GM12874 (cell line): ENCODE measurements around the gene PAFAH2.

ENCODE experiments used
- TF ChIP-seq, protein P1 (sequence below): IDR thresholded peaks from 2 replicates; pipeline ENCODE4 v1.5.1; 2011; ENCODE audit warnings: low read depth, mild to moderate bottlenecking, control low read depth, low read length, moderate library complexity; ENCODE audit not compliant: insufficient read depth

Gene PAFAH2

DNA sequence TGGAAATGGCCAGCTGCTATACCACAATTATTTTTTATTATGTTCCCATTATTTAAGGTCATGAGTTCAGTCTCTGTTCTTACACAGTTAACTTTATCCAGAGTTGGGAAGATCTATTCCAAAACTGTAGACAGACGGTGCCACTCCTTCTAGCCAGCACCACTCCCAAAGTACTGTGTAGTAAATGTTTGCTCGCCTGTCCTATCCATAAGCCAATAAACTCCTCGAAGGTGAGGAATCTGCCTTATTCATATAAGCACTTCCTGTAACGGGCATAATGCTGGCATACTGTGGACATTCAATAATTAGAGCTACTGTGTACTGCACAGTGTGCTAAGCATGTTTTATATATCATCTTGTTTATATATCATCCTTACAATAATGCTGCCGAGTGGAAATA lies 65.5 kb downstream of the PAFAH2 start:
- TF ChIP-seq, protein P1, sequence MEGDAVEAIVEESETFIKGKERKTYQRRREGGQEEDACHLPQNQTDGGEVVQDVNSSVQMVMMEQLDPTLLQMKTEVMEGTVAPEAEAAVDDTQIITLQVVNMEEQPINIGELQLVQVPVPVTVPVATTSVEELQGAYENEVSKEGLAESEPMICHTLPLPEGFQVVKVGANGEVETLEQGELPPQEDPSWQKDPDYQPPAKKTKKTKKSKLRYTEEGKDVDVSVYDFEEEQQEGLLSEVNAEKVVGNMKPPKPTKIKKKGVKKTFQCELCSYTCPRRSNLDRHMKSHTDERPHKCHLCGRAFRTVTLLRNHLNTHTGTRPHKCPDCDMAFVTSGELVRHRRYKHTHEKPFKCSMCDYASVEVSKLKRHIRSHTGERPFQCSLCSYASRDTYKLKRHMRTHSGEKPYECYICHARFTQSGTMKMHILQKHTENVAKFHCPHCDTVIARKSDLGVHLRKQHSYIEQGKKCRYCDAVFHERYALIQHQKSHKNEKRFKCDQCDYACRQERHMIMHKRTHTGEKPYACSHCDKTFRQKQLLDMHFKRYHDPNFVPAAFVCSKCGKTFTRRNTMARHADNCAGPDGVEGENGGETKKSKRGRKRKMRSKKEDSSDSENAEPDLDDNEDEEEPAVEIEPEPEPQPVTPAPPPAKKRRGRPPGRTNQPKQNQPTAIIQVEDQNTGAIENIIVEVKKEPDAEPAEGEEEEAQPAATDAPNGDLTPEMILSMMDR, result no peak

- TF ChIP-seq, protein P1, result no peak
These were observed 68.8 kb downstream of the PAFAH2 start for GRCh38 chr1:25929016-25929415.

DNA sequence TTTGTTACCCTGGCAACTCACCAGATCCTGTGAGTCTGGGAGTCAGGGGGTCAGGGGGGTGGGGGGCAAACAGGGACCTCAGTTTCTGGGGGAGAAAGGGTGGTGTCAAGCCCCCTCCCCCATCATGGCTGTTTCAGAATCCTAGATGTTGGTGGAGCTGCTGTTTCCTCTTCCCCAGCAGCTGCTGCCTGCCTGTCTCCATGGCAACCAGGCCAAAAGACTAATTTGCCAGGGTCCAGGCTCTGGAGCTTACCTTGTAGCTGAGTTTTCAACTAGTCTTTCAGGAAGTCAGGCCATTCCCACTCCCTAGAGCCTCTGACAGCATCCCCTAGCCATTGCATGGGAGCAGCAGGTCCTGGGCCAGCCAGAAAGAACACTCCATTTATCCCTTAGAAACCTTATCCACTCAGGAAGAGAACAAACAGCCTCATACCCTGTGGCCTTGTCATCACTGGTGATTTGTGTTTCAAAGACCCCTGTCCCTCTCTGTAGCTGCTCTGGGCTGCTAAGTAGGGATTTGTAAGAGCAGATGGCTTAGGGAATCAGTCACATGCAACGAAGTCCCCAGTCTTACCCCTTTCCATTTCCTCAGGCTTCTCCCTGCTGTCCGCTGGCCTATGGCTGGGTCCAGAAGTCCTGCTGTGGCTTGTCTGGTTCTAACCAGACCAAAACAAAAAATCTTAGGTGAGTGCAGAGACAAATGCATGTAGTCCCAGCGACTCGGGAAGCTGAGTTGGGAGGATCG lies 70.2 kb downstream of the PAFAH2 start:
- TF ChIP-seq, protein P1, result no peak

DNA sequence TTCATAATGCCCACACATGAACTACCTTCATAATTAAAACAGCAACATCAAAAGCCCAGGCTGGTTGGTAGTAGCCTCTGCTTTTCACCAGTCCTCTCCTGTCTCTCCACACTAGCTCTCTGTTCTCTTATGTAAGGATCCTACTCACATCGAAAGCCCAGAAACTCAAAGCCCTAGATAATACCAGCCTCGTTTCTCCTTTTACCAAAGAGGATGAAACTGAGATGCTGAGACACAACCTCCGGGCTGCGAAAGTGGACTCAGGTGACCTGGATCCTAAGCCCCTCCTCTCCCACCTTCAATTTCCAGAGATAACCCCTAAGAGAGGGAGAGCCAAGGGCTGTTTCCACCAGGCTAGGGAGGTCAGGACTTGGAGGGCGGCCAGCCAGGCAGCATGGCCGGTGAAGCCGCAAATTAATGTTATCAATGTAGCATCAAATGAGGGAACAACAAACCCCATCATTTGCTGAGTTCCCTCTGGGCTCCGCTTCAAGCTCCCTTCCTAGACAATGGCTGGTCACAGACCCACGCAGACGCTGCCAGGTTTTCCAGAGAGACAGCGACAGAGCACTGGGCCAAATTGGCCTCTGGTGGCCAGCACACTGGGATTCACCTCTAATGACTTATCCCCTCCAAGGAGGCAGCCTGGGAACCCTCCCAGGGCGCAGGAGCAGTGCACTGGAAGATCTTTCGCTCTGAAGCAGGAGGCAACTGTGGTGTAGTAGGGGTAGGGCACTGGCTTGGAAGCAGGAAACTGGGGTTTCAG lies 70.9 kb downstream of the PAFAH2 start:
- TF ChIP-seq, protein P1, result no peak

GRCh38 chr1:25924454-25924853 lies 73.4 kb downstream of the PAFAH2 start:
- TF ChIP-seq, protein P1, result no peak

DNA sequence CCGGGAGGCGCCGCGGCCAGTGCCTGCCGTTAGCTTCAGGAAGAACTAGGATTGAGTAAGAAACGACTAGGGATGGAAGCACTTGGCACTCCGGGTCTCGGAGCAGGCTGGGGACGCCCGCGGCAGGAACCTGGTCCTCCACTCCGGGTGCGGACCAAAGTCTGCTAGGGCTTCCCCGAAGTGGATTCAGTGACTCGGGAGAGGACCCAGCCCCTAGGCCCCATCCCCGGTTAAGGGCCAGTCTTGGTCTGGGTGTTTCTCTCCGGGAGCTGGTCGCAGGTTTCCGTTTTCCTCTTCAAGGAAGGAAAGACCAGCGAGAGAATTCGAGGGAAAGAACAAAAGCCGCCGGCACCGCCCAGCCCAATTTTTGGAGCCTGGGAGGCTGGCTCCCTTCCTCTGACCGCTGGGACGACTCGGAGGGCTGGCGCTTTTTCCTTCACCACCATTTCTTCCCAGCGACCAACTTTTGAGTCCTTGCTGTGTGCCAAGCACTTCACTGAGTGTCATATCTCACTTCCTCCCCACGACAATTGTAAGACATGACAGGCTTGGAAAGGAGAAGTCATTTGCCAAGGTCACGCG lies 74.8 kb downstream of the PAFAH2 start:
- TF ChIP-seq, protein P1, result no peak
